ENCODE data around the gene PRKN.

PRKN gene

GRCh38 chr6:161417717-161418462 lies 1309.7 kb downstream of the PRKN start:
- no peak for DNase-seq

- DNase-seq: no peak
Observed at GRCh38 chr6:161415302-161415855, 1312.2 kb downstream of the PRKN start.

- DNase-seq: no peak
Observed at GRCh38 chr6:161414707-161415106, 1312.9 kb downstream of the PRKN start.

DNA sequence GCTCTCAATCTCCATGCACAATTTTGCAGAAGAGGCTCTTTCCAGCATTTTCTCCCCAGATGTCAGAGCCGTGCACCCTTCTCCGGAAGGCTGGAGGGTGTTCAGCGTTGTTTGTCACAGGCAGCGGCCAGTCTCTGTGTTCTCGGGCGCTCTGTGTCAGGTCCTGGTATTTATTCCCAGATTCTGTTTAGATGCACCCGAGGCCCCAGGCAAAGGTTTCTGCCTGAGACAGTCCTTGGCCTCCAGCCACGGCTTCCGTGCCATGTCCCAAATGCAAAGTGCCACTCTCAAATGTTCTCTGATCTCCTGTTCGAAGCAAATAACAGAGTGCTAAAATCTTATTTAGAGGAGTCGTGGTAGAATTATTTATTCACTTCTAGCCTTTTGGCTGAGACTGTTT lies 1313.4 kb downstream of the PRKN start:
- DNase-seq: no peak

DNA sequence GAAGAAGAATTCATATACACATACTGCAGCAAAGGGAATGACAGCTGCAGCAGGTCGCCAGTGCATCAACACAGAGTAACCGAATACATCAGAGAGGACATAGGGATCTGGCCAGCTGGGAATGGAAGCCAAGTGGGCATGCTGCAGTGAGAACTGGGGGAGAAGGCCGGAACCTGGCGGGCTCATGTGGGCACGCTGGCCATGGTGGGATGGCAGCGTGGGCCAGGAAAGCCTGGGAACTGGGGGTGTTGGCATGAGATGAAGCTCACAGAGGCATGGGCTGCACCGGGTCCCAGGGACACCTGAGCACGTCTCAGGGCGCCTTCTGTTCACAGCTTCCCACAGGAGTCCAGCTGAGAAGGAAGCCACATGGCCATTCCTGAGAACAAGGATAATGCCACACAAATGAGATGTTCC lies 1314.2 kb downstream of the PRKN start:
- no peak for DNase-seq

DNA sequence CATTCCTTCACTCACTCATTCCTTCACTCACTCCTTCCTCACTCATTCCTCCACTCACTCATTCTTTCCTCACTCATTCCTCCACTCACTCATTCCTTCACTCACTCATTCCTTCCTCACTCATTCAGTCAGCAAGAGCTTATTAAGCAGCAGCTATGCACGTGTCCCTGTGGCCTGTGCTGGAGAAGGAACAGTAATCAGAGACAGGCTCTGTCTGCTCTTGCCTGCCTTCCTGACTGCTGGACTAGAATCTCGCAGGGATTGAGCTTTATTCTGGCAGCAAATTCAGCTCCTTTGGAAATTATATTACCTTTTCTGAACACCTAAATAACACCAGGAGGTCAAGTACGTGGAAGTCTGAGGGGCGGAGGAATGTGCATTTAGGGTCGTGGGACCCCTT lies 1314.8 kb downstream of the PRKN start:
- DNase-seq: no peak

GRCh38 chr6:161411265-161411944 lies 1316.2 kb downstream of the PRKN start:
- DNase-seq: no peak

DNA sequence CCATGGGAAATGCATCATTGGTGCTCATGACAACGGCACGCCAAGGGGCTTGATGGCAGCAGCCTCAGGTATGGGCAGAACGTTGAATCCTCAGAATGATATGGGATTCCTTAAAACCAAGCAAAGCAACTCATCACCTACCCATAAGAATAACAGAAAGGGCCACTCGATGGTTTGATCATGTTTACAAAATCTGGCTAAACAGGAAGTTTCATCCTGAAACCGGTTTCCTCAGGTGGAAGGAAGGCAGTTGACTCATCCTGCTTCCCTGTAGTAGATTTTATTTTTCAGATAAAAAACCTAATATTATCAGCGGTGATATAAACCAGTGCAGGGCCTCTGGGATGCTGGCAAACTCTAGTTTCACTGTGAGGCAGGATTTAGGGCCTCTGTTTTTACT lies 1316.8 kb downstream of the PRKN start:
- DNase-seq: no peak

- no peak for DNase-seq
Observed at GRCh38 chr6:161410076-161410475, 1317.5 kb downstream of the PRKN start.

DNA sequence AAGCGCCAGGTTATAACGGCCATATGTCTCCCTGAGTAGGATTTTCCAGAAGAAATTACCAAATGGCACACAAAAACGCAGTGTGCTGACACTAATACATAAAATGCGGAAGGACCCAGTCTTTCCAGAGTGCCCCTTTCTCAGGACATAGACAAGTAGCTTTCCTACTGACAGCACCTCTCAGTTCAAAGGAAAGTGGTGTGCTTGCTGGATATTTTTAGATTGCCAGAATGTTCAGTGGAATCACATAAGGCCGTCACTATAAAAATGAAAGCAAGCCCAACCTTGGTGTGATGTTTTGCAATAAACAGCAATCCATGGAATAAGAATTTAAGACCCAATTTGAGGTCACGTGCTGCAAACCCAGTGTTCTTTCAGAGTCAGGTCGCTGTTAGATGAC lies 1318.2 kb downstream of the PRKN start:
- no peak for DNase-seq

GRCh38 chr6:161408041-161408440 lies 1319.5 kb downstream of the PRKN start:
- no peak for DNase-seq

- no peak for DNase-seq
Observed at GRCh38 chr6:161407581-161407980, 1320.0 kb downstream of the PRKN start.

GRCh38 chr6:161407115-161407514 lies 1320.5 kb downstream of the PRKN start:
- no peak for DNase-seq

DNA sequence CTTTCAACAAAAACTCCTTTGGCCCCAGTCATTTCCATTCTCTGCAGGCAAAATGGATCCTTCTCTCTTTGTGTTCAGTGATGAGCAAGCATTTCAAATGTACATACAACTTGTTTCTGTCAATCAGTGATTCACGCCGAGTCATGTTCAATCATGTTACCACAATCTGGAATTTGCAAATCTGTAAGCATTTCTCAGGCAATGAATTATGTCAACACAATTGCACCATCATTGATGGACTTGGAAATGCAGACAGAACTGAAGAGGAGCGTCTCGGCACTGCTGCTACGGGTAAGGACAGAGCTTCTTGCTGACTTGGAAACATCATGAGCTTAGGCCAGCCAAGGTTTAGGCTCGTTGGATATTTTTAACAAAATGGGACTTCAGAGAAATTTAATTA lies 1320.9 kb downstream of the PRKN start:
- DNase-seq: no peak

GRCh38 chr6:161405418-161405817 lies 1322.1 kb downstream of the PRKN start:
- DNase-seq: no peak

DNA sequence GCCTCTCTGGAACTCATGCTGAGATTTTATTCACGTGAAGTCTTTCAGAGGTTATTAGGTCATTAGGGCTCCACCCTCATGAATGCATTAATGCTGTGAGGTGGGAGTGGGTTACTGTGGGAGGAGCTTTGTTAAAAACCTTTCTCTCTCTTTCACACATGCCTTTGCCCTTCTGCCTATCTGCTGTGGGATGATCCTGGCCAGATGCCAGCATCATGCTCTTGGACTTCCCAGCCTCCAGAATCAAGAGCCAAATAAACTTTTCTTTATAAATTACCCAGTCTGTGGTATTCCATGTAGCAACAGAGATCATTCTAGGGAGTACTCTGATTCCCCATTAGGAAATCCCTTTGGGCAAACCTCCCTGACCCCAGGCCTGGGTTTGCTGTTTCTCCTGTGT lies 1323.8 kb downstream of the PRKN start:
- DNase-seq: no peak

DNA sequence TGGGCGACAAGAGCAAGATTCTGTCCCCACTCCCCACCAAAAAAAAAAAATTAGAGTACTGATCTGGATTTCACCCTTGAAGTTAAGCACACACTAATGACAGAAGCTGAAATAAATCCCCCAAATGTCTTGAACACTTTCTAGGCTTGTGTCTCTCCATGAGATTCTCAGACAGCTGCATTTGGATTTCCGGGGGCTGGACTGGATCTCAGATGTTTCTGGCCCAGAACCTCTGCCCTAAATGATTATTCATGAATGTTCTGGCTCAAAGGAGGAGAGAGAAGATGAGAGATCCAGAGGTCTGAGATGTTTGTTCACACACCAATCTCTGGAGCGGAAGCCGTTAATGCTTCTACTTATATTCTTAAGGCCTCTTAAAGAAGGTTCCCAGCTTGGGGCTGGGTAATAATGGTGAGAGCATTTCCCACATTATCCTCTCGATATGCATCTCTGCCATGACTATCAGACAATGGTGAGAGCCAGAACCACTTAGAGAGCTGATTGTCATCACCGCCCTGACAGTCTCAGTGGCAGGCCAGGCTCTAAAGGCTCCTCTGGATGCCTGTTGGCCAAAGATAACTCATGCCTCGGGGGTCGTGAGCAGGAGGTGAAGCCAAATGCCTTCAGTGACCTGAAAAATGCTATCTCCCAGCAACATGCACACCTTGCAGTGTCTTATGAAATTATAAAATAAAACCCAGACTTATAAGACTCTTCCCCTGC lies 1325.8 kb downstream of the PRKN start:
- no peak for DNase-seq

DNA sequence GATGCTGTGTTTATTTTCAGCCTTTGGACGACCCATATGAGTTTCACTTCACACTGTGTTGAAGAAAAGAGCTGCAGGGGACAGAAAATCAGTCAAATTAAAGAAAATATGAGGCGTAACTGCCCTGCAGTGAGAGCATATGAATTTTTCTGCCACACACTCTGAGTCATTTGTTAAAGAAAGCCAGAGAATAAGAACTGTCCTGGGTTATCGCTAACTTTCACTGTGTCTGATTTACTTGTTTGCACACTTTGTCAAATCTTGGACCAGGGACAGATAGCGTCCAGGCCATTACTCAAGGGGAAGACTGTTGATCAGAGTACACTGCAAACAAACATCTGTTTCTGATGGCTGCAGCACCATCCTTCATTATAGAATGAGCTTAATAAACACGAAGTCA lies 1326.9 kb downstream of the PRKN start:
- DNase-seq: no peak

DNA sequence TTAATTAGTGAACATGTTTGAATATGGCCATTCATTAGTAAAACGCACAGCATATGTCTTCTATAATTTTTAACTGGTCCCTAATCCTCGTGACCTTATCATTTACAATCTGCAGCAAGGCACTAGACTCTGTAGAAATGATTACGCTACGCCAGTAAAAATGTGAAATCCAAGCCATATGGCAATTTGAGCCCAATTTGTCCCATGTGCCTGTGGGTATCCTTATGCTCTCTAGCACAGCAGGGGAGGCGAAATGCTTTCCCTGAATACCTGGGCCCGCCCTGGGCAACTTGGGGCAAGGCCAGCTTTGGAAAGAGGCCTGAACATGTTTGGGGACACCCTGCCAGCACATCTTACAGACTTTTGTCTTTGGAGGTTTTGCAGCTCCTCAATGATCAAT lies 1331.0 kb downstream of the PRKN start:
- DNase-seq: no peak

GRCh38 chr6:161395716-161396231 lies 1331.8 kb downstream of the PRKN start:
- DNase-seq: no peak

DNA sequence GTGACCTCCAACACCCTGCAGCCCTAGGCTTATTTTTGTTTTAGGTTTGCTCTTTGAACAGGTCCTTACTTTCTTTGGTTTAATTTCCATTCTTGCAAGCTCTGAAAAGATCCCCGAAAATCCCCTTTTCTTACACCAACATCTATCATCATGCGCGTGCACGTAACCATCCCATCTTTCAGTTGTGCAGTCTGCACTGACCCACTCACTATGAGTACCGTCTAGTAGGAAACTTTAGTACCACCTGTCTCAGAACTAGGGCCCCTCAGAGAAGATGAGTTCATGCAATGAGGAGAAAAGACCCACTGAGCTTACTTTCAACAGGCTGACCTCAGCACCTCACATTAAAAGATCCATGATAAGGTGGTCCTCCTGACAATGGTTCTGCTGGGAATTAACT lies 1333.1 kb downstream of the PRKN start:
- DNase-seq: no peak

GRCh38 chr6:161393839-161394364 lies 1333.7 kb downstream of the PRKN start:
- no peak for DNase-seq

- DNase-seq: no peak
Observed at GRCh38 chr6:161393292-161393691, 1334.3 kb downstream of the PRKN start.

Data from GOT3 (cell line).